Natural killer cell treated with Interleukin-12 subunit alpha and Interleukin-12 subunit beta and Interleukin-15 and Interleukin-18, amount 100 ng/mL, for 72 hours (primary cell): ENCODE data around the gene FREM1. TPM values are rescaled to one million over a fixed set of nuclear protein-coding genes. Genes with fewer than 3 reads are reported as not detected.
A peak's percentile ranks its signal among the peaks of the same experiment; 100 is the strongest.

ENCODE experiments used
- ATAC-seq, 2 donors: fragments of 150-1000 bp; cut with Tn5 transposase in 1 of 2; sonication (Bioruptor Pico), chemical (Tn5 transposase) in 1 of 2; 2 replicates each; pipeline ENCODE4 v1.10.0; 2021
- DNase-seq: peaks from one replicate; pipeline ENCODE4 v3.0.0; 2022; ENCODE audit warnings: low spot score
- H3K27ac Mint-ChIP-seq, 2 donors: 1 replicate in 1 of 2; 2 replicates in 1 of 2; pipeline ENCODE4 v1.8.0; 2022; ENCODE audit warnings: mixed read lengths in 2 of 2, mild to moderate bottlenecking in 1 of 2, moderate library complexity in 1 of 2
- H3K27me3 Mint-ChIP-seq, 2 donors: 1 replicate in 1 of 2; 2 replicates in 1 of 2; pipeline ENCODE4 v1.8.0; 2022; ENCODE audit warnings: mixed read lengths in 2 of 2
- H3K36me3 Mint-ChIP-seq: one replicate; pipeline ENCODE4 v1.8.0; 2022; ENCODE audit warnings: mixed read lengths
- H3K4me1 Mint-ChIP-seq, 2 donors: 1 replicate in 1 of 2; 2 replicates in 1 of 2; pipeline ENCODE4 v1.8.0; 2022; ENCODE audit warnings: low read depth in 2 of 2, mixed read lengths in 2 of 2, mild to moderate bottlenecking in 1 of 2
- H3K4me3 Mint-ChIP-seq: one replicate; pipeline ENCODE4 v1.8.0; 2022; ENCODE audit warnings: mixed read lengths
- H3K9me3 Mint-ChIP-seq: 2 replicates; pipeline ENCODE4 v1.8.0; 2022; ENCODE audit warnings: mixed read lengths
- total RNA-seq, 2 donors: library from RNA; stranded (reverse); gene quantifications; one replicate each; pipeline ENCODE4 v1.2.3, GENCODE V29; 2022

FREM1 gene
- total RNA-seq, result not detected

- H3K27ac Mint-ChIP-seq, result no peak within 1 kb of the TSS
- H3K27me3 Mint-ChIP-seq, result no peaks in the 10 kb centered on the region
- no peak for DNase-seq
- H3K9me3 Mint-ChIP-seq, result no peaks in the 10 kb centered on the region
- ATAC-seq, result no peak
- no peaks in the 10 kb centered on the region for H3K36me3 Mint-ChIP-seq
- H3K4me3 Mint-ChIP-seq, result no peak within 1 kb of the TSS
- no peaks in the 10 kb centered on the region for H3K4me1 Mint-ChIP-seq
Measured at GRCh38 chr9:14909961-14910805, at the start of gene FREM1. TSS of gene FREM1 (minus strand) at chr9:14910428. CDS start at chr9:14868977, 41,451 bp downstream.

- Mint-ChIP-seq H3K36me3 (no peaks in the 10 kb centered on the region), H3K9me3 (peaks cover 10% of the 10 kb centered on the region), H3K27ac (no peak overlapping the region), H3K4me1 (no peaks in the 10 kb centered on the region), H3K27me3 (peaks cover 0 to 6% of the 10 kb centered on the region in 2 donors), H3K4me3 (no peak overlapping the region)
- DNase-seq (no peak), ATAC-seq (peak in 1 of 2 donors; percentile 45)
Measured at GRCh38 chr9:14958989-14959388, 48.8 kb upstream of the FREM1 start.

GRCh38 chr9:14957109-14957508 lies 46.9 kb upstream of the FREM1 start:
- H3K4me1 Mint-ChIP-seq, result no peaks in the 10 kb centered on the region
- peaks cover 17% of the 10 kb centered on the region for H3K9me3 Mint-ChIP-seq
- no peak overlapping the region for H3K27ac Mint-ChIP-seq
- DNase-seq, result no peak
- peaks cover 0 to 6% of the 10 kb centered on the region in 2 donors for H3K27me3 Mint-ChIP-seq
- H3K4me3 Mint-ChIP-seq, result no peak overlapping the region
- H3K36me3 Mint-ChIP-seq, result peaks cover 5% of the 10 kb centered on the region
- ATAC-seq, result no peak

GRCh38 chr9:14956208-14956607 lies 46.0 kb upstream of the FREM1 start:
- H3K27ac Mint-ChIP-seq, result no peak overlapping the region
- H3K4me3 Mint-ChIP-seq, result no peak overlapping the region
- H3K27me3 Mint-ChIP-seq, result peaks cover 0 to 6% of the 10 kb centered on the region in 2 donors
- DNase-seq, result no peak
- H3K36me3 Mint-ChIP-seq, result peaks cover 5% of the 10 kb centered on the region
- ATAC-seq, result no peak
- no peaks in the 10 kb centered on the region for H3K4me1 Mint-ChIP-seq
- peaks cover 17% of the 10 kb centered on the region for H3K9me3 Mint-ChIP-seq

- Mint-ChIP-seq H3K27ac (no peak overlapping the region), H3K4me1 (no peaks in the 10 kb centered on the region), H3K36me3 (no peaks in the 10 kb centered on the region), H3K27me3 (no peaks in the 10 kb centered on the region), H3K4me3 (no peak overlapping the region), H3K9me3 (peaks cover 3% of the 10 kb centered on the region)
- DNase-seq (no peak), ATAC-seq (no peak)
Measured at GRCh38 chr9:14945351-14945750, 35.1 kb upstream of the FREM1 start.

- no peaks in the 10 kb centered on the region for H3K4me1 Mint-ChIP-seq
- peaks cover 3% of the 10 kb centered on the region for H3K9me3 Mint-ChIP-seq
- H3K27ac Mint-ChIP-seq, result no peak overlapping the region
- DNase-seq (no peak), ATAC-seq (no peak)
- H3K36me3 Mint-ChIP-seq, result no peaks in the 10 kb centered on the region
- H3K4me3 Mint-ChIP-seq, result no peak overlapping the region
- H3K27me3 Mint-ChIP-seq, result no peaks in the 10 kb centered on the region
Measured at GRCh38 chr9:14941501-14942405, 31.5 kb upstream of the FREM1 start.

GRCh38 chr9:14939378-14939777 lies 29.1 kb upstream of the FREM1 start:
- H3K36me3 Mint-ChIP-seq, result no peaks in the 10 kb centered on the region
- no peak for DNase-seq
- H3K4me1 Mint-ChIP-seq, result no peaks in the 10 kb centered on the region
- no peak for ATAC-seq
- no peaks in the 10 kb centered on the region for H3K27me3 Mint-ChIP-seq
- no peak overlapping the region for H3K27ac Mint-ChIP-seq
- no peaks in the 10 kb centered on the region for H3K9me3 Mint-ChIP-seq
- no peak overlapping the region for H3K4me3 Mint-ChIP-seq

- ATAC-seq, result no peak
- DNase-seq, result no peak
- no peak overlapping the region for H3K4me3 Mint-ChIP-seq
- H3K9me3 Mint-ChIP-seq, result no peaks in the 10 kb centered on the region
- no peak overlapping the region for H3K27ac Mint-ChIP-seq
- H3K36me3 Mint-ChIP-seq, result no peaks in the 10 kb centered on the region
- H3K27me3 Mint-ChIP-seq, result no peaks in the 10 kb centered on the region
- no peaks in the 10 kb centered on the region for H3K4me1 Mint-ChIP-seq
Measured at GRCh38 chr9:14937216-14937615, 27.0 kb upstream of the FREM1 start.

GRCh38 chr9:14936491-14936890 lies 26.3 kb upstream of the FREM1 start:
- DNase-seq, result no peak

GRCh38 chr9:14935964-14936363 lies 25.7 kb upstream of the FREM1 start:
- Mint-ChIP-seq H3K36me3 (no peaks in the 10 kb centered on the region), H3K27me3 (no peaks in the 10 kb centered on the region), H3K4me1 (no peaks in the 10 kb centered on the region), H3K27ac (no peak overlapping the region), H3K9me3 (no peaks in the 10 kb centered on the region), H3K4me3 (no peak overlapping the region)
- DNase-seq, result no peak
- ATAC-seq, result no peak

More at GRCh38 chr9:14936491-14936890, 26.3 kb upstream of the FREM1 start:
- Mint-ChIP-seq H3K36me3 (no peaks in the 10 kb centered on the region), H3K27ac (no peak overlapping the region), H3K27me3 (no peaks in the 10 kb centered on the region), H3K4me3 (no peak overlapping the region), H3K4me1 (no peaks in the 10 kb centered on the region), H3K9me3 (no peaks in the 10 kb centered on the region)
- no peak for ATAC-seq

- Mint-ChIP-seq H3K4me1 (no peaks in the 10 kb centered on the region), H3K9me3 (no peaks in the 10 kb centered on the region), H3K36me3 (no peaks in the 10 kb centered on the region), H3K27me3 (no peaks in the 10 kb centered on the region), H3K4me3 (no peak overlapping the region), H3K27ac (no peak overlapping the region)
- ATAC-seq, result no peak
- no peak for DNase-seq
Measured at GRCh38 chr9:14935106-14935751, 25.0 kb upstream of the FREM1 start.

- Mint-ChIP-seq H3K27me3 (no peaks in the 10 kb centered on the region), H3K9me3 (no peaks in the 10 kb centered on the region), H3K27ac (no peak overlapping the region), H3K36me3 (no peaks in the 10 kb centered on the region), H3K4me3 (no peak overlapping the region), H3K4me1 (no peaks in the 10 kb centered on the region)
- DNase-seq, result no peak
- no peak for ATAC-seq
Measured at GRCh38 chr9:14932641-14933040, 22.4 kb upstream of the FREM1 start.

- no peaks in the 10 kb centered on the region for H3K9me3 Mint-ChIP-seq
- no peaks in the 10 kb centered on the region for H3K27me3 Mint-ChIP-seq
- no peak for ATAC-seq
Measured at GRCh38 chr9:14932231-14932630, 22.0 kb upstream of the FREM1 start.

More at GRCh38 chr9:14932231-14932630, 22.0 kb upstream of the FREM1 start:
- Mint-ChIP-seq H3K4me1 (no peaks in the 10 kb centered on the region), H3K36me3 (no peaks in the 10 kb centered on the region), H3K4me3 (no peak overlapping the region), H3K27ac (no peak overlapping the region)
- no peak for DNase-seq
